Measurements from ENCODE around the gene DISP1.

DISP1 gene, protein sequence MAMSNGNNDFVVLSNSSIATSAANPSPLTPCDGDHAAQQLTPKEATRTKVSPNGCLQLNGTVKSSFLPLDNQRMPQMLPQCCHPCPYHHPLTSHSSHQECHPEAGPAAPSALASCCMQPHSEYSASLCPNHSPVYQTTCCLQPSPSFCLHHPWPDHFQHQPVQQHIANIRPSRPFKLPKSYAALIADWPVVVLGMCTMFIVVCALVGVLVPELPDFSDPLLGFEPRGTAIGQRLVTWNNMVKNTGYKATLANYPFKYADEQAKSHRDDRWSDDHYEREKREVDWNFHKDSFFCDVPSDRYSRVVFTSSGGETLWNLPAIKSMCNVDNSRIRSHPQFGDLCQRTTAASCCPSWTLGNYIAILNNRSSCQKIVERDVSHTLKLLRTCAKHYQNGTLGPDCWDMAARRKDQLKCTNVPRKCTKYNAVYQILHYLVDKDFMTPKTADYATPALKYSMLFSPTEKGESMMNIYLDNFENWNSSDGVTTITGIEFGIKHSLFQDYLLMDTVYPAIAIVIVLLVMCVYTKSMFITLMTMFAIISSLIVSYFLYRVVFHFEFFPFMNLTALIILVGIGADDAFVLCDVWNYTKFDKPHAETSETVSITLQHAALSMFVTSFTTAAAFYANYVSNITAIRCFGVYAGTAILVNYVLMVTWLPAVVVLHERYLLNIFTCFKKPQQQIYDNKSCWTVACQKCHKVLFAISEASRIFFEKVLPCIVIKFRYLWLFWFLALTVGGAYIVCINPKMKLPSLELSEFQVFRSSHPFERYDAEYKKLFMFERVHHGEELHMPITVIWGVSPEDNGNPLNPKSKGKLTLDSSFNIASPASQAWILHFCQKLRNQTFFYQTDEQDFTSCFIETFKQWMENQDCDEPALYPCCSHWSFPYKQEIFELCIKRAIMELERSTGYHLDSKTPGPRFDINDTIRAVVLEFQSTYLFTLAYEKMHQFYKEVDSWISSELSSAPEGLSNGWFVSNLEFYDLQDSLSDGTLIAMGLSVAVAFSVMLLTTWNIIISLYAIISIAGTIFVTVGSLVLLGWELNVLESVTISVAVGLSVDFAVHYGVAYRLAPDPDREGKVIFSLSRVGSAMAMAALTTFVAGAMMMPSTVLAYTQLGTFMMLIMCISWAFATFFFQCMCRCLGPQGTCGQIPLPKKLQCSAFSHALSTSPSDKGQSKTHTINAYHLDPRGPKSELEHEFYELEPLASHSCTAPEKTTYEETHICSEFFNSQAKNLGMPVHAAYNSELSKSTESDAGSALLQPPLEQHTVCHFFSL (N-terminal part only)

DNA sequence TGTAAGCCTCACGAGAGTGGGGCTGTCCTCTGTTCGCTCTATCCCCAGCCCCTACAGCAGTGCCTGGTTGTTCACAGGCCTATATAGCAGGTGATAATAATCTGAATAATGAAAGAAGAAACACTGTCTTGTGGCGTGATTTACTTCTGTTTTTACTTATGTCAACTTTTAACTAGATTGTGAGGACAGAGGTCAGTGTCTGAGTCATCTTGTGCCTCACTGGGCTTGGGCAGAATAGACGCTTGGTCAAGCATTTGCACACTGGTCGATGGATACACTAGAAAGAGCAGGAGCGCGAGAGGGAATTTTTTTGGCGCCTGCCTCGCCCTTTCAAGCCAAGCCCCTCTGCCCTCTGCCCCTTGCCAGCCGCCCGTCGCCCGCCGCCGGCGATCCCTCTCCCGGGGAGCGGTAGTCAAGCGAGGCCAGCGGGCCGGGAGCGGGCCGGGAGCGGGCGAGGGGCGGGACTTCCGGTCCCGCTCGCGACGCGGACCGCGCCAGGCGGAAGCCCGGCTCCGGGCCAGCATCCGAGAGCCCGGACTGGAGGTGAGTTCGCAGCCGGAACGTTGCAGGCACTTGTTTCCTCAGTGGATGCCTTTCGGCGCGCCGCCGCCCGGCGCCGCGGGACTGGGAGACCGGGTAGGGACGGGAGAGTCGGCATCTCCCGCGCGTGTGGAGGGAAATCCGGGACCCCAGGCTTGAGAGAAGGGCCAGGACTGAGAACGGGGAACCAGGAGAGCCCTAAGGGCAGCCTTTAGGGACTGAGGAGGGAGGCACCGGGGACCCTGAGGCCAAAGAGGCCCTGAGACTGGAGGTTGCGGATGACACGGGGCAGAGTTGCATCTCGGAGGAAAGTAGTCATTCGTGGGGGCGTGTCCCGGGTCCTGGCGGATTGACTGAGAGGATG, at the start of gene DISP1:
TSS of gene DISP1 (plus strand) at position 504 of the 904 bp plus-strand sequence. CDS start 127,785 bp downstream, outside the sequence.
- Histone ChIP-seq H3K36me3 (ENCODE audit: insufficient read depth, low read length) (no peaks in the 10 kb centered on the region), H3K9me3 (ENCODE audit: control insufficient read depth, insufficient read depth, low read length) (no peaks in the 10 kb centered on the region), H3K4me1 (ENCODE audit: insufficient read depth, low read length) (peaks cover 12% of the 10 kb centered on the region; the same call in 1 of the 2 replicates), H3K9ac (ENCODE audit: low read depth, low read length) (peak within 1 kb of the TSS; percentile 83)

DNA sequence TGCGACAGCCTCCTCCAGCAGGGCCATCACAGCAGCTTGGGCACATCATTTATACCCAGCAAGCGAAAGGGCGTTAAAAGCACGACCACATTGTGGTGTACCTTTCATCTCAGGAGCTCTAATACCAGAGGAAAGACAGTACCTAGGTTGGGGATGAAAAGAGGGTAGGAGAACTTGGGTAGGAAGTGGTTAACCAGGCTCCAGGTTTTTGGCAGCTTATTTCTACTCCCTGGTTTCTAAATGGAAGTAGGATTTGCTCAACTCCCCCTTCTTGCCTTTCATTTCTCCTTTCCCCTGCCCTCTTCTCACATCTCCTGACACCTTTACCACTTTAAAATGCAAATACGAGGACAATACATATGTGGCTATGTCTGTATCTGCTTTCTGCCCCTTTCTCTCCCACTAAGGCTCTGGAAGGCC, 47.7 kb upstream of the DISP1 start:
- Histone ChIP-seq H3K36me3 (ENCODE audit: insufficient read depth, low read length) (no peaks in the 10 kb centered on the region), H3K9ac (ENCODE audit: low read depth, low read length) (no peak overlapping the region), H3K4me1 (ENCODE audit: insufficient read depth, low read length) (no peaks in the 10 kb centered on the region), H3K9me3 (ENCODE audit: control insufficient read depth, insufficient read depth, low read length) (peaks cover 6% of the 10 kb centered on the region)

- Histone ChIP-seq H3K4me1 (ENCODE audit: insufficient read depth, low read length) (no peaks in the 10 kb centered on the region), H3K36me3 (ENCODE audit: insufficient read depth, low read length) (no peaks in the 10 kb centered on the region), H3K9ac (ENCODE audit: low read depth, low read length) (no peak overlapping the region), H3K9me3 (ENCODE audit: control insufficient read depth, insufficient read depth, low read length) (peaks cover 6% of the 10 kb centered on the region)
Observed at GRCh38 chr1:222768592-222768991, 46.2 kb upstream of the DISP1 start.

GRCh38 chr1:222769181-222769580, 45.7 kb upstream of the DISP1 start:
- H3K9me3 ChIP-seq (ENCODE audit: control insufficient read depth, insufficient read depth, low read length): peaks cover 6% of the 10 kb centered on the region

DNA sequence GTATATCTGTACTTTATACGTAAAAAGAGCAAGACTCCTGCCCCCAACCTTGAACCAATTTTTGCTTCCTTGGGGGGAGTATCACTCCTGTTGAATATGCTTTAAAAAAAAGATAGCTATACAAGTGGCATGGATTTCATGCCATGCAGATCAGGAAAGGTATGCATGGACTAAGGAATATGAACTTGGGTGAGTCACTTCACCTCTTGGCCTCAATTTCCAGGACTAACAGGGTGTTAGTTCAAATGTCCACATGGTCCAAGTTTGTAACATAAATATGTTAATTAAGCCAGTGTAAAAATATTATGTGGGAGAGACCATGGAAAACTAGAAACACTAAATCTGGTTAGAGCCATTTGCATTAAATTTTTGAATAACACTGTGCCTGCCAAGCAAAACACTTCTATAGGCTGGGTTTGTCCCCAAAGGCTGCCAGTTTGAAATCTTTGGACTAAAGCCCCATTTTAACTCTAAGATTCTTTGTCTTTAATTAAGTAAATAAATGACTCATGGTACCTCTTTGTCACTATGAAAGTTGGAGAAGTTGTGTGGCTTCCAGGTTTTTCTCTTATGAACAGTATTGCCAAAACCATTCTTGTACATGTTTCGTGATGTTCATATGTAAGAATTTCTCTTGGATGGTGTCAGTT, 44.7 kb upstream of the DISP1 start:
- Histone ChIP-seq H3K9me3 (ENCODE audit: control insufficient read depth, insufficient read depth, low read length) (peaks cover 6% of the 10 kb centered on the region), H3K9ac (ENCODE audit: low read depth, low read length) (no peak overlapping the region), H3K36me3 (ENCODE audit: insufficient read depth, low read length) (no peaks in the 10 kb centered on the region), H3K4me1 (ENCODE audit: insufficient read depth, low read length) (no peaks in the 10 kb centered on the region)

More at GRCh38 chr1:222769181-222769580, 45.7 kb upstream of the DISP1 start:
- Histone ChIP-seq H3K36me3 (ENCODE audit: insufficient read depth, low read length) (no peaks in the 10 kb centered on the region), H3K9ac (ENCODE audit: low read depth, low read length) (no peak overlapping the region), H3K4me1 (ENCODE audit: insufficient read depth, low read length) (no peaks in the 10 kb centered on the region)

DNA sequence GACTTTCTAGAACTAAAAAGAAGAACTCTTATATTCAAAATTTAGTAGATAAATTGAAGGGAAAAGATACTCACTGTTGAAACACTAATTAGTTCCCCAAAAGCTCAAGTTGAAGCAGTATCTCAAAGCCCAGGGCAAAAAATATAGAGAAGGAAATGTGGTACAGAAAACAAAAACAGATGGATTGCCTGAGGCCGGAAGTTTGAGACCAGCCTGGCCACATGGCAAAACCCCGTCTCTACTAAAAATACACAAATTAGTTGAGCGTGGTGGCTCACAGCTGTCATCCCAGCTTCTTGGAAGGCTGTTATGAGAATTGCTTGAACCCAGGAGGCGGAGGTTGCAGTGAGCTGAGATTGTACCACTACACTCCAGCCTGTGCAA, 41.9 kb upstream of the DISP1 start:
- H3K9ac ChIP-seq (ENCODE audit: low read depth, low read length): no peak overlapping the region
- H3K36me3 ChIP-seq (ENCODE audit: insufficient read depth, low read length): no peaks in the 10 kb centered on the region
- H3K4me1 ChIP-seq (ENCODE audit: insufficient read depth, low read length): no peaks in the 10 kb centered on the region
- peaks cover 6% of the 10 kb centered on the region for H3K9me3 ChIP-seq (ENCODE audit: control insufficient read depth, insufficient read depth, low read length)

- no peak overlapping the region for H3K9ac ChIP-seq (ENCODE audit: low read depth, low read length)
- H3K9me3 ChIP-seq (ENCODE audit: control insufficient read depth, insufficient read depth, low read length): no peaks in the 10 kb centered on the region
- no peaks in the 10 kb centered on the region for H3K4me1 ChIP-seq (ENCODE audit: insufficient read depth, low read length)
- H3K36me3 ChIP-seq (ENCODE audit: insufficient read depth, low read length): no peaks in the 10 kb centered on the region
Observed at GRCh38 chr1:222777463-222777862, 37.4 kb upstream of the DISP1 start.

- no peaks in the 10 kb centered on the region for H3K4me1 ChIP-seq (ENCODE audit: insufficient read depth, low read length)
- no peaks in the 10 kb centered on the region for H3K36me3 ChIP-seq (ENCODE audit: insufficient read depth, low read length)
- no peaks in the 10 kb centered on the region for H3K9me3 ChIP-seq (ENCODE audit: control insufficient read depth, insufficient read depth, low read length)
- no peak overlapping the region for H3K9ac ChIP-seq (ENCODE audit: low read depth, low read length)
Observed at GRCh38 chr1:222777977-222778376, 36.9 kb upstream of the DISP1 start.

DNA sequence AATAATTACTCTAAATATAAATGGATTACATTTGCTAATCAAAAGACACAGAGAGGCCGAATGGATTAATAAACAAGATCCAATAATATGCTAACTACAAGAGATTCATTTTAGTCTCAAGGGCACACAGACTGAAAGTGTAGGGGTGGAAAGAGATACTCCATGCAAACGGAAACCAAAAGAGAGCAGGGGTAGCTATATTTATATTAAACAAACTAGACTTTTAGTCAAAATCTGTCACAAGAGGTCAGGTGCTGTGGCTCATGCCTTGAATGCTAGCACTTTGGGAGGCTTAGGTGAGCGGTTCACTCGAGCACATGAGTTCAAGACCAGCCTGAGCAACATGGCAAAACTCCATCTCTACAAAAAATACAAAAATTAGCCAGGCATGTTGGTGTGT, 33.6 kb upstream of the DISP1 start:
- H3K36me3 ChIP-seq (ENCODE audit: insufficient read depth, low read length): no peaks in the 10 kb centered on the region
- H3K9me3 ChIP-seq (ENCODE audit: control insufficient read depth, insufficient read depth, low read length): no peaks in the 10 kb centered on the region
- no peaks in the 10 kb centered on the region for H3K4me1 ChIP-seq (ENCODE audit: insufficient read depth, low read length)
- no peak overlapping the region for H3K9ac ChIP-seq (ENCODE audit: low read depth, low read length)

GRCh38 chr1:222783051-222783450, 31.8 kb upstream of the DISP1 start:
- no peaks in the 10 kb centered on the region for H3K9me3 ChIP-seq (ENCODE audit: control insufficient read depth, insufficient read depth, low read length)
- H3K9ac ChIP-seq (ENCODE audit: low read depth, low read length): no peak overlapping the region
- H3K36me3 ChIP-seq (ENCODE audit: insufficient read depth, low read length): no peaks in the 10 kb centered on the region
- no peaks in the 10 kb centered on the region for H3K4me1 ChIP-seq (ENCODE audit: insufficient read depth, low read length)

DNA sequence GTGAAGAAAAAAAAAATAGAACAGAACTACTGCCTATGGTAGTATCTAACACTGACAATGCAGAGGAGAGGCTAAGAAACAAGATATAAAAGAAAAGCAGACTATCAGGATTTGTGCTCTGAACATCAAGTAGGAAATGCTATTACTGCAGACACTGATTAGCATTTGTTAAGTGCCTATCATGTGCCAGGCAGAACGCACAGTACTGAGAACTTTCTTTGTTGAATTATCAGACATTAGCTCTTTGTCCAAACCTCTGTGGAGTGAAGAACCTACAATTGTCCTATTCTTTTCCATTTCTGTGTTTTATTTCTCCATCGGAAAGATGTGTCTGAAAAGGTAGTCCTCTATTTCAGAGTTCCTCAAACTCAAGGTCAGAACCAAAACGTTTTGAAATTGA, 30.5 kb upstream of the DISP1 start:
- no peak overlapping the region for H3K9ac ChIP-seq (ENCODE audit: low read depth, low read length)
- H3K4me1 ChIP-seq (ENCODE audit: insufficient read depth, low read length): no peaks in the 10 kb centered on the region
- no peaks in the 10 kb centered on the region for H3K36me3 ChIP-seq (ENCODE audit: insufficient read depth, low read length)
- no peaks in the 10 kb centered on the region for H3K9me3 ChIP-seq (ENCODE audit: control insufficient read depth, insufficient read depth, low read length)

- no peaks in the 10 kb centered on the region for H3K9me3 ChIP-seq (ENCODE audit: control insufficient read depth, insufficient read depth, low read length)
- no peaks in the 10 kb centered on the region for H3K36me3 ChIP-seq (ENCODE audit: insufficient read depth, low read length)
- no peak overlapping the region for H3K9ac ChIP-seq (ENCODE audit: low read depth, low read length)
- H3K4me1 ChIP-seq (ENCODE audit: insufficient read depth, low read length): no peaks in the 10 kb centered on the region
Observed at GRCh38 chr1:222784916-222785315, 29.9 kb upstream of the DISP1 start.

DNA sequence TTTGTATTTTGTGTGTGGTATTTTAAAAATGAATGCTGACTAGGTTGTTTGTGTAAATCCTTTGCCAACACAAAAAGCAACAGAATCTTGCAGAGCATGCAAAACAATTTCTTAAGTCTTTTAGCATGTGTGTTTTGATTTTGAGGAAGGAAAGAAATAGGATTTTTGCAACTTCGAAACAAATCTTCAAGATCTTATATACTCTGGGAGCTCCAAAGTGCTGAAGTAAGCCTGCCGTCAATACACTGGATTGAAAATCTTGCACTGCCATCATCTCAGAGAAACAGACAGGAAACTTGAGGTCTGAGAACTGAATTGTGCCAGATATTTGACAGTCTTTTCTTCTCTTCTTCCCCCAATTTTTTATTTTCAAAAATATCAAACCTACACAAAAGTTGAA, 29.3 kb upstream of the DISP1 start:
- no peaks in the 10 kb centered on the region for H3K9me3 ChIP-seq (ENCODE audit: control insufficient read depth, insufficient read depth, low read length)
- H3K36me3 ChIP-seq (ENCODE audit: insufficient read depth, low read length): no peaks in the 10 kb centered on the region
- no peaks in the 10 kb centered on the region for H3K4me1 ChIP-seq (ENCODE audit: insufficient read depth, low read length)
- H3K9ac ChIP-seq (ENCODE audit: low read depth, low read length): no peak overlapping the region

Measured in ES-I3 (cell line).